NCI-H524 (cell line): ENCODE measurements around the gene LCN9.
"Not testable (repeated sequence)": the region's sequence is repeated elsewhere in the genome, so short reads cannot be mapped to it uniquely, and the experiment has no call there.

ENCODE experiments used
- DNase-seq, 2 experiments: peaks; one replicate each; lab custom pipeline; 2025; lab: John Stamatoyannopoulos, UW

The LCN9 gene

DNA sequence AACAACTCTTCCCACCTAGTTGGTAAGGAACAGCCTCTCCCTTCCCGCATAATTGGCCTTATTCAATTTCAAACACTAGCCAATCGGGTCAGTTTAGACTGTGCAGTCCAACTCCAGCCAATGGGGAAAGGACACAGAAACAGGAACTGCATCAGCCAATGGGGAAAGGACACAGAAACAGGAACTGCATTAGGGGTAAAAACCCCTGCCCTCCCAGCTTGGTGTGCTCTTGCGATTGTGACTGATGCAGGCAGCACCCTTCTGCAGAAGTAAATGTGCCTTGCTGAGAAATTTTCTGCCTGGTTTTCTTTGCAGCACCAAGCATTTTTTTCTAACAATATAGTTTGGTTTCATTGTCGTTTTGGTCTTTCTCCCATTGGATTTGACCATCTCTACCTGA is 15.2 kb upstream of the LCN9 start:
- no peak for DNase-seq

DNA sequence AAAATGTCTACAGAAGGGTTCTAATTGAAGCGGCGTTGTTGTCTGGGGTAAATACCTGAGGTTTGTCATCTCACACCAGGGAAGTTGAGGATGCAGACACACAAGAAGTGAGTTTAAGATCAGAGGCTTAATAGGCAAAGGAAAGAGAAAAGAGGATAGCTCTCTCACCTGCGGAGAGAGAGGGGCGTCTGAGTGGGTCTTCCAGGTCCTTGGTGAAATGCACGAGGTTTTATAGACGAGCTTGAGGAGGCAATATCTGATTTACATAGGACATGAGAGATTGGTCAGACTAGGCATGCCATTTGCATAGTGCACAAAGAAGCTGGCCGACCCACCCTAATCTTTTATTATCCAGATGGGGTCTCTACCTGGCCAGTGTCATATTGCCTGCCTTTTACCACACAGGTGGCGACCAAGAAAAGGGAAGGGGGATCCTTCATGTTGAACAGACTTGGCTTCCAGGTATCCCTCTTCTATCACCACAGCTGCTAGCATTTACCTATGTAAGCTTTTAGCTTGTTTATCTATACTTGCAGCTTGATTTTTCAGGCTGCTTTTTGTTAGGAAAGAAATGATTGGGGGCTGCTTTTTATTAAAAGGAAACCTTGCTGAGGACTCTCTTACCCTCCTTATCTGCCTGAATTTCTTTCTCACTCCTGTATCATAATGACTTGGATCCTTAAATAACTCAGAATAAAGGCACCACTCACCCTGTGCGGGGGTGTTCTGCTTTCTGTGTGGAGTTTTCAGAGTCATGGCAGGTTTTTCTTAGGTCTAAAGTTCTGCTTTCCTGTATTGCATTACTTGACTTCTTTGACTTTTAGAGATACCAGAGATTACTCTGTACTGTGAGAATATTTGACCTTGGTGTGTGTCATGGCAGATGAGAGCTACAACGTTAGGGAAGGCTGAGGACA is 14.4 kb upstream of the LCN9 start:
- DNase-seq, result no peak

DNA sequence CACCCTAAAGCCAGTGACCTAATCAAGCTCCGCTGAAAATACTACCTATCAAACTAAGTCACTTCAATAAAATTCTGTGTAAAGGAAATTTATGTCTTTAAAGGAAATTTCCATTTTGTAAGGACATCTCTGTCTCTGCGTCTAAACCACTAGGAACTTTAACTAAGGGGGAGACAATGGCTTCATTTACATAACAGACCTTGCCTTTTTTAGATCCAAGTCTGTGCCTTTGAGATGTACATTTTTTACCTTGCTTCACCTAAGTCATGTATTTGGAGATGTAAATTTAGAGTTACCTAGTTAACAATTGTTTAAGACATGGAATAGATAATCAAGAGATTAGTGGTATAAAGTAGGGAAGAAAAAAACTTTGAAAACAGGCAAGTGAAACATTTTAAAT is 13.6 kb upstream of the LCN9 start:
- DNase-seq, result no peak

DNA sequence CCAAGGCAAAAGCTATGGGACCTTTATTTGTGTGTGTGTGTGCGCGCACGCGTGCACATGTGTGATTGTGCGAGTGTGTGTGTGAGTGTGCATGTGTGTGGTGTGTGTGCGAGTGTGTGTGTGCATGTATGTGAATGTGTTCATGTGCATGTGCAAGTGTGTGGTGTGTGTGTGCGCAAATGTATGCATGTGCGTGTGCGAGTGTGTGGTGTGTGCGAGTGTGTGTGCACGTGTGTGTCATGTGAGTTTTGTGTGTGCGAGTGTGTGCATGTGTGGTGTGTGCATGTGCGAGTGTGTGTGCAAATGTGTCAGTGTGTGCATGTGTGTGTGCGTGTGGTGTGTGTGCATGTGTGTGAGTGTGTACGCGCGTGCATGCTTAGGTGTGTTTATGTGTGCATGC is 12.7 kb upstream of the LCN9 start:
- DNase-seq, result no peak

DNA sequence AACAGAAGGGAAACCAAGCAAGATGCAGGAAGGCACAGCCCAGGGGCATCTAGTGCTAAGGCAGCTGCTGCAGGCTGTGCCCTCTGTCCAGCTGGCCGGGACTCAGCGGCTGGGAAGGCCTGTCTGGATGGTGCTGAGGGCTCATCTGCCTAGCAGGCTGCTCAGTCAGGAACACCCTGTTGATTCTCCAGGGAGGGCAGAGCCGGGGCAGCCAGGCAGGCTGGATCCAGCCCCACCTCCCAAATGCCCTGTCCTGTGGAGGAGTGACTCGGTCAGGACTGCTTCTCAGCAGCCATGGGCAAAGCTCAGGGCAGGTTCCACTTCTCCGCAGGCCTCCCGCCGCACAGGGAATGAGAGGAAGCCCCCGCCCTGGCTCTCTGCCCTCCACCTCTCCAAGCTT is 7.8 kb upstream of the LCN9 start:
- no peak for DNase-seq

DNA sequence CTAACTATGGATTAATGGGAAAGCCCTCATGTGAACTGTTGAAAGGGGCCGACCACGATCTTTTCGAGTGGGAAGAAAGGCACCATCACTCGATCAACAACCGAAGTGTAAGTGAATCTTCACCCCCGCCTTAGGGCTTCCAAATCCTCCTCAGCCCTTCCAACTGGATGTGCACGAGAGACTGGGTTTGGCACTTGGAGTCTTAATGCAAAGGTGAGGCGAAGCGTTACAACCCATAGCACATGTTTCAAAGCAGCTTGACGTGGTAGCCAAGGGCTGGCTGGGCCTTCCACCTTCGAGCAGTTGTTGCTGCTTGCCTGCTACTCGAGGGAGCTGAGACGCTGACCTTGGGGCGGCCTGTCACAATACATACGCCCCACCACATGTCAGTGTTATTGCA is 5.7 kb upstream of the LCN9 start:
- DNase-seq, result no peak

DNA sequence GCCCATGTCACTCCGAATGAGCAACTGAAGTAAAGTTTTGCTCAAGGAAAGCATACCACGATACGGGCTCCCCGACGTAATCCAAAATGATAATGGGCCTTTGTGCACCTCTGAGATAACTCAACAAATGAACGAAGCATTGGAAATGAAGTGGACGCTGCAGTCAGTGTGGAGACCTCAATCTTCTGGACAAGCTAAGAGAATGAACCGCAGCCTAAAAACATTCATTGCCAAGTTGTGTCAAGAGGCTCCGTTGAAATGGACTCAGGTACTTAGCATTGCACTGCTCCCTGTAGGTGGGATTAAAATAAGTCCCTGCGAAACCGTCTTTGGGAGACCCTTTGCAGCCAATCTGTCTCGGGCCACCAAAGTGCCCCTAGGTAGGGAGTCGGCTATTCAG is 3.9 kb upstream of the LCN9 start:
- DNase-seq, result no peak

DNA sequence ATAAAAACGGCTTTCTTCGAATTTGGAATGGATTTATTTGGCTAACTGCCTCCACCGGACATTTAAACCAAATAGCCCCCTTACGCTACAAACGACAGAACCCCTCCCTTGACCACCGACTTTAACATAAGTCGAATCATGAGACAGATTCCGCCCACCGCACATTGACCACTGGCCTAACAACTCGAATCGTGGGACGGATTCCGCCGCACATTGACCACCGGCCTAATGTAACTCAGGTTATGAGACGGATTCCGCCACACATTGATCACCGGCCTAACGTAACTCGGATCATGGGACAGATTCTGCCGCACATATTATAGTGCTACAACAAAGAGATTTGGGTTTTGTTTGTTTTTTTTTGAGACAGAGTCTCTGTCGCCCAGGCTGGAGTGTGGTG is 2.7 kb upstream of the LCN9 start:
- DNase-seq, result no peak

DNA sequence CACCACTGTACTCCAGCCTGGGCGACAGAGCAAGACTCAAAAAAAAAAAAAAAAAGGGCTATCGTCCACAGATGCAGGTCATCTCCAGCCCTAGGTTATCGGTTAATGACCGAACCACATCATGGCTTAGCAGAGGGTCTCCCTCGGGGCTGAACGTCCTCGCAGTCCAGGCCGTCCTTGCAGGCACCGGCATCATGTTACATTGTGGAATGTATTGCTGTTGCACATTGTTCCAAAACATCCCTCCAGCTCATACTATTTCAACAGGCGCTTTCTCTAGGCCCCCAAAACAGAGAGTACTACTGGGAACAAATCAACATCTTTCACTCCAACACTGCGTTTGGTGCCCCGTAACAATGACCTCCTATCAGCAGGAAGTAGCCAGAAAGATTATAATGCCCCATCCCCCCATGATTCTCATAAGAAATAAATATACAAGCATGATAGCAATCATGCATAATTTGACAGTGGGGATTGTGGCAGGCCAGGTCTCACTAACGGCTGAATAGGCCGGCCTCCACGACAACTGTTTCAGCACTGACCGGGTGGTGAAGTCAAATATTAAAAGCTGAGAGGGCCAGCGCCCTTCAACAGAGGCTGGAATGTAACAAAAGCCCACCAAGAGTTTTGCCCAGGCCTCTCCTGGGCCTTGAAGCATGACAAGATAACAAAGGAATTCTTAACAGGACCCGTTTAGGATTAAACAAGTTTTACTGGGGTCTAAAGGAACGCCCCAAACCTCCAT is 1.1 kb upstream of the LCN9 start:
- no peak for DNase-seq

DNA sequence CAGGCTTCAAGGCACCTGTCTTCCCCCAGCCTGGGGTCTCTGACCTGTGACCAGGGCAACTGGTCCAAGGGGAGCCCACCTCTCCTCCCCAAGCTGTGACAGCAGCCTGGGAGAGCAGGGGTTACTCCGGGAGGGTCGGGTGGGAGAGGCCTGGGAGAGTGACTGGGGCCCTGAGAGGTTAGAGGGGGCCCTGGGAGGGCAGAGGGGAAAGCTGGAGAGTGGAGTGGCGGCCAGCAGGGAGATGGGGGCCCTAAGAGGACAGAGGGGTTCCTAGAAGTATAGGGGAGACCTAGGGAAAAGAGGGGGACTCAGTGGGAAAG is 302 bp downstream of the LCN9 start:
- no peak for DNase-seq

DNA sequence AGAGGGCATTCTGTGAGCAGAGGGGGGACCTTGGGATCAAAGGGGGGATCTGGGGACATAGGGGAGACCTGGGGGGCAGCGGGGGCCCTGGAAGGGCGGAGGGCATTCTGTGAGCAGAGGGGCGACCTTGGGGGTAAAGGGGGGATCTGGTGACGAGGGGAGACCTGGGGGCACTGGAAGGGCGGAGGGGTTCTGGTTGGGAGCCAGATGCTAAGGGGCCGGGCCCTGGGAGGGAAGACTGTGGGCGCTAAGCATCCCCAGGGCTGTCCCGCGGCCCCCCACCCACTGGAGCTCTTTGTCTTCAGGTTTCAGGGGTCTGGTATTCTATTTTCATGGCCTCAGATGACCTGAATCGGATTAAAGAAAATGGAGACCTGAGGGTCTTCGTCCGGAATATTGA is 748 bp downstream of the LCN9 start:
- no peak for DNase-seq

DNA sequence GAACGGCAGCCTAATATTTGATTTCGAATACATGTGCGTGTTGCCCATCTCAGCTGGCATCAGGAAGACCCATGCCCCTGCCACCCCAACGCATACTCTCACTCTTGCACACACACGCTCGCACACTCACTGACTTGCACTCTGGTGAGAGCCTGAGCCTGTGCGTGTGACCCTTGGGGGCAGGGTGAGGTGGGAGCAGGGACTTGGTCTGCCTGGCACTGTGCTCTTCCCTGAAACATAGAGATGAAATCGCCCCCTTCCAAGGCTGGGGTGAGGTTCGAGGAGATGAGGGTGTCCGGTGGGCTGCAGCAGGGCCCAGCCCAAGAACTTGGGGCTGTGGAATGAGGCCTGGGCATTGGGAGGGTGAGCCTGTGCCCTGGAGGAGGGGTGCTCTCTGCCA is 1.2 kb downstream of the LCN9 start:
- DNase-seq, result no peak

DNA sequence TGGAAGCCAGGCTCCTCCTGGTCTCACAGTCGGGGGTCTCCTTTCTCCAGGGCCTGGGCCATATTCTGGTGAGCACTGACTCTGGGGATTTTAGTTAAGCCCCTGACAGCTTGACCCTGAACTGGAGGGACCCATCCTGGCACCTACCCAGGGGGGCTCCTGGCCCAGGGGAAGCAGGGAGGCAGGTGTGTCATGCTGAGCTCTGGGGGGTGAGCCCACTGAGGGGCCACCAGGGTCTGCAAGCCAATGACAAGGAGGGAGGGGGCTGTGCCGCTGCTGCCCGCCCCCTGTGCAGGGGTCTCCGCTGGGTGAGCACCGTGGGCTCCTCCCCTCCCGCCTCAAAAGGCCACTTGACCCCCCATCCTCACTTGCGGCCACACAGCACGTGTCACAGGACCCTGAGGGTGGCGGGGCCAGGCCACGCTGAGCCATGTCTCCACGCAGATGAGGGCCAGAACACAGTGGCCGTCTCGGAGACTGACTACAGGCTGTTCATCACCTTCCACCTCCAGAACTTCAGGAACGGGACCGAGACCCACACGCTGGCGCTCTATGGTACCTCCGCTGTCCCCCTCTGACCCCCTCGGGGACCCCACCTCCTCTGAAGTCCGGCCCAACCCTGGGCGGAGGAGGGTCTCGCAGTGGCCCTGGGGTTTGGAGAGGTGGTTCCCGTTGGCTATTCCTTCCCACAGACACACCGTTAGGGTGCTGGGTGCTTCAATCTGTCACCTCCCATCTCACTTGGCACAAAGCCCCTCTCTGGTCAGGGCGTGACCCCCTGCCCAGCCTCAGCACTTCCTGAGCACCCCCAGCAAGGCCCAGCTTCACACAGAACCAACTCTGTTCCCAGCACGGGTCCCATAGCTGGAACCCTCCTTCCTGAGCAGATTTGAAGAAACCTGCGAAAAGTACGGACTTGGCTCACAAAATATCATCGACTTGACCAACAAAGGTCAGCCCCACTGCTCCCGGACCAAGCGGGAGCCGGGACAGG is 2.0 kb downstream of the LCN9 start:
- DNase-seq, result no peak

DNA sequence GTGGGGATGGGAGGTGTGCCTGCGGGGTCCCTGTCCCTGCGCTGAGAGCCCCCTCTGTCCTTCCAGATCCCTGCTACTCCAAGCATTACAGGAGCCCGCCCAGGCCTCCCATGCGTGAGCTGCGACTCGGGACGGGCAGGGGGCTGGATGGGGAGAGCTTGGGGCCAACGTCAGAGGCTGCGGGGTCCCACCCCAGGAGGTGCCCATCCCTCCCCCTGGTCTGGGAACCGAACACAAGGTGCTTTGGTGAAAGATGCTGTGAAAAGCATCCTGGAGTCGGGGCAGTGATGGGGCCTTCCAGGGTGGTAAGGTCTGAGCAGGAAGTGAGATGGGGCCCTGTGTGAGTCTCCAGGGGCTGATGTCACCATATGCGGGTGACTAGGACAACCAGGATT is 2.7 kb downstream of the LCN9 start:
- no peak for DNase-seq

DNA sequence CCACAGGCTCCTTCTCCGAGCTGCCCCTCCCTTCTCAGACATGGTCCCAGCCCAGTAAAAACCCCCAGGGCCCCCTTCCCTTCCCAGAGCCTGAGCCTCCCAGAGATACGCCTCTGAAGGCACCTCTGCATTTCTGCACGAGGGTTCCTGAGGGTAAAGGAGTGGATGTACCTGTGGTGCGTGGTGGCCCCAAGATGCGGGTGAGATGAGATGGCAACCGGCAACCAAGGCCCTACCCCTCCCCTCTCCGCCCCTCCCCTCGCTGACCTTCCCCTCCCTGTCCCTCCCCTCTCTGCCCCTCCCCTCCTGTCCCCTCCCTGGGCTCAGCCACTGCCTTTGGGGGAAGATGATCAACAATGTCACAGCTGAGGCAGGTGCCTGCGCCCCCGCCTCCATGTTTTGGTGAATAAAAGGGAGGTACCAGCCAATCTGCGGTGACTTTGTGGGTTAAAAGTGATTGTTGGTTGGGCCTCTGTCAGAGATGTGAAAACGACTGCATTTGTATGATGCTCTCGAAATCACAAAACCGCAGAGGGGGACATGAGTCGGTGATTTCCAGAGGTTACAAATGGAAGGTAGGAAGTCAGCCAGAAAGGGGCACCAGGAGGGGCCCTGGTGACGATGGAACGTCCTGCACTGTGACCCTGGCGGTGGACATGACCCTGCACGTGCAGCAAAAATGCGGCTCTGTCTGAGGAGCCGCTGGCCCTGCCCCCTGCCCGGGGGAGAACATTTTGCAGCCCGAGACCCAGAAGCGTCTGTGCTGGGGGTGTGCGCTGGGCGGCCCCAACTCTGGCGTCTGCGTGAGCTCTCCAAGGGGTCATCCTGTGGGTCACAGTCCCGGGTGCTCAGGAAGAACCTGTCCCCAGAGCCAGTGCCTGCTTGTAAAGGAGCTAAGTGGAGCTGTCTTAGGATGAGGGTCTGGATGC is 3.7 kb downstream of the LCN9 start:
- DNase-seq, result no peak

DNA sequence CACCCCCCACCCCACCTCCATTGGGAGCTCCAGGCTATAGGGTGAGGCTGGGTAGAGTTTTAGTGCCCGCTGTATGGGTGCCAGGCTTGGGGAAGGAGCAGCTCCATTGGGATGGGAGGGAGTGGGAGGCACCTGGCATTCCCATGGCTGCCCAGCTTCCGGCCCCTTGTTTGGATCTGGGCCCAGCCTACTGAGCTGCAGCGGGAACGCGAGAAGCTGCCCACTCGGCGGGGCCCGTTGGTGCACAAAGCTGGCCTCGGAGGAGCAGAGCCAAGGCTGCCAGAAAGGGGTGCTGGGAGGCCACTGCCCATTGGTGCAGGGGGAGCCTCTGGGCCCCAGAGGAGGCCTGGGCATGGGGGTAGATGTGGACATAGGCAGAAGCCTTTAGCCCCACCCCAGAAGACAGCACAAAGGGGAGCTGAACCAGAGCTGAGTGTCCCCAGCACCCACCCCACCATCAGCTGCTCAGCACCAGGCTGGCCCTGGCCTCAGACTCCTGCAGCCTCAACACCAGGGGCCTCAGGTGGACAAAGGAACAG is 4.4 kb downstream of the LCN9 start:
- no peak for DNase-seq

DNA sequence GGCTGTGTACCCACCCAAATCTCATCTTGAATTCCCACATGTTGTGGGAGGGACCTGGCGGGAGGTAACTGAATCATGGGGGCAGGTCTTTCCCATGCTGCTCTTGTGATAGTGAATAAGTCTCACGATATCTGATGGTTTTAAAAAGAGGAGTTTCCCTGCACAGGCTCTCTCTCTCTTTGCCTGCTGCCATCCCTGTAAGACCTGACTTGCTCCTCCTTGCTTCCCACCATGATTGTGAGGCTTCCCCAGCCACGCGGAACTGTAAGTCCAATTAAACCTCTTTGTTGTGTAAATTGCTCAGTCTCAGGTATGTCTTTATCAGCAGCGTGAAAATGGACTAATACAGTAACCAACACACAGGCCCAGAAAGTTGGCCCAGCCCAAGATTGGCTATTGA is 5.9 kb downstream of the LCN9 start:
- DNase-seq, result not testable (repeated sequence)

DNA sequence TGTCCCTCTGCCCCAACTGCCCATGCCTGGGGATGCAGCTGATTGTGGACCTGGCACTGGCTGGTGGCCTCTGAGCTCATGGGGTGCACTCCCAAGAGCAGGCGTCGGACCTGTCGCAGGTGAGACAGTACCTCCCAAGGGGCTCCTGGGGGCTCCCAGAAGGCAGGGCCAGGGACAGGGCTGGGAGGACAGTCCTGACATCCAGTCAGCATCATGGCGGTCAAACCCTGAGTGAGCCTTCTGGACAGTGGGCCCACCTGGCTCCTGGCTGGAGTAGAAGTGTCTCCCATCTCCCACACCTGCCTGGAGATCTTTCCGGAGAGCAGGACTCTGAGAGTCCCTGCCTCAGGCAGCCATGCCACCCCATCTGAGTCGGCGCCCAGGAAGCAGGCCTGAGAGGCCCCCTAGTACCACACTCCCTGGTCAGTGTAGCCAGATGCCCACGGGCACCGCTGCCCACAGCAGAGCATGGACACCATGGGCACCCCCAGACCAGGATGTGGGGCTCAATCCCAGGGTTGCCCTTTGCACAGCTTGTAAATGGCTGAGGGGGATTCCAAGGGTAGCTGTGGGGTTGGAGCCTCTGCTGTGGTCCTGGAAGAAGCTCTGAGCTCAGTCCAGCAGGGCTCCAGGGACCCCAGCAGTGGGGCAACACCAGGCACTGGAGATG is 6.6 kb downstream of the LCN9 start:
- DNase-seq, result no peak

DNA sequence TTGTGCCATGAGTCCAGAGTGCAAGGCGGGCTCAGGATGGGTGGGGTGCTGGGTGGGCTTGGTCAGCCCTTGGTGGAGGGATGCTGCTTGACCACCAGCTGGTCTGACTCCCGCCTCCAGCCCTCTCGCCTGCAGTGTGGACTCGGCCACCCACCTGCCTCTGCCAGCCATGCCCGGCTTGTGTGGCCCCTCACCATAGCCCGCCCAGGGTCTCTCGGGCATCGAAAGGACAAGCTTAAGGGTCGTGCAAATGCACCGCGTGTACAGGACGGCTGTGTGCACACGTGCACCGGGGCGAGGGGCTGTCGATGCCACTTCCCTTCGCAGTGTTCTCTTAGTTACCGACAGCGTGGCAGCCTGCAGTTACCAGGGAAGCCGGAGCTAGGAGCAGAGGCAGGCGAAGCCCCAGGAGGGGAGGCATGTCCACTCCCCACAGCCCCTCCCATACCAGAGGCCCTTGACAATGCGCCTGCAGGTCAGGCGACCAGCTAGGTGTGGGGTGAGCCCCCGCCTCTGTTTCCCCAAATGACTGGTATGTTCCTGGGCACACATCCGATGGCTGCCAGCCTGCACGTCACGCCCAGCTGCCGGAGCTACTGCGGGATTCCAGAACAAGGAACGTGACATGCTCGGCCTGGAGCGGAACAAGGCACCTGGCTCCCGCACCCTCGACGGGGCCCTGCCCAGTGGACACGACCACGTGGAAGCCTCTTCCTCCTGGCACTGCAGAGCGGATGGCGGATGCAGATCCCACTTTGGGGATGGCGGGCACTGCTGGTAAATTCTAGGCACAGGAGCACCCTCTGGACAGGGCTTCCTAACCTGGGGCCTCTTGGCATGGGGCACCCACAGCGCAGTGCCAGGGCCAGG is 7.8 kb downstream of the LCN9 start:
- DNase-seq, result no peak
